ENCODE results near the gene CADPS2. TPM values are rescaled to one million over a fixed set of nuclear protein-coding genes. Genes with fewer than 3 reads are reported as not detected.

Gene CADPS2
- total RNA-seq, 2 experiments from 2014 or later, result not detected

- H3K36me3 ChIP-seq (ENCODE audit: insufficient read depth, low read length), result no peaks in the 10 kb centered on the region
- Mint-ChIP-seq H3K36me3 (ENCODE audit: low read depth) (no peaks in the 10 kb centered on the region), H3K9me3 (peaks cover 3% of the 10 kb centered on the region), H3K27ac (no peak overlapping the region), H3K4me1 (ENCODE audit: low read depth) (no peaks in the 10 kb centered on the region), H3K4me3 (no peak overlapping the region), H3K27me3 (no peaks in the 10 kb centered on the region)
- H3K4me3 ChIP-seq (ENCODE audit: low read length), result no peak overlapping the region
- H3K27ac ChIP-seq (ENCODE audit: low read depth in 1 of 2, low read length in 2 of 2), result no peak overlapping the region
- CTCF ChIA-PET, result no interaction called here
- TF ChIP-seq CTCF (IDR thresholded peaks at IDR 0.05), result no peak
- DNase-seq (no peak), ATAC-seq (ENCODE audit: poor library complexity) (no peak)
- H3K4me1 ChIP-seq (ENCODE audit: insufficient read depth, low read length), result no peaks in the 10 kb centered on the region
- intact Hi-C loops (cut with DNase I, micrococcal nuclease), result no loop called here
- POLR2A ChIA-PET, result no interaction called here
- no peaks in the 10 kb centered on the region for H3K9me3 ChIP-seq (ENCODE audit: control insufficient read depth in 1 of 2, insufficient read depth in 1 of 2, low read length in 2 of 2)
- no peaks in the 10 kb centered on the region for H3K27me3 ChIP-seq (ENCODE audit: control insufficient read depth in 1 of 2, insufficient read depth in 2 of 2, low read length in 2 of 2)
Observed at GRCh38 chr7:122827763-122828162, 58.5 kb downstream of the CADPS2 start.

GRCh38 chr7:122813845-122814244 lies 72.4 kb downstream of the CADPS2 start:
- ATAC-seq (ENCODE audit: poor library complexity) (no peak), DNase-seq (no peak)
- Mint-ChIP-seq H3K9me3 (peaks cover 4% of the 10 kb centered on the region), H3K27me3 (no peaks in the 10 kb centered on the region), H3K27ac (no peak overlapping the region), H3K4me3 (no peak overlapping the region), H3K36me3 (ENCODE audit: low read depth) (no peaks in the 10 kb centered on the region), H3K4me1 (ENCODE audit: low read depth) (no peaks in the 10 kb centered on the region)
- ChIA-PET POLR2A (no interaction called here), CTCF (no interaction called here)
- no peak overlapping the region for H3K4me3 ChIP-seq (ENCODE audit: low read length)
- TF ChIP-seq CTCF (IDR thresholded peaks at IDR 0.05), result no peak
- intact Hi-C loops (cut with DNase I, micrococcal nuclease), result no loop called here
- no peak overlapping the region for H3K27ac ChIP-seq (ENCODE audit: low read depth in 1 of 2, low read length in 2 of 2)
- H3K27me3 ChIP-seq (ENCODE audit: control insufficient read depth in 1 of 2, insufficient read depth in 2 of 2, low read length in 2 of 2), result no peaks in the 10 kb centered on the region
- H3K36me3 ChIP-seq (ENCODE audit: insufficient read depth, low read length), result no peaks in the 10 kb centered on the region
- no peaks in the 10 kb centered on the region for H3K9me3 ChIP-seq (ENCODE audit: control insufficient read depth in 1 of 2, insufficient read depth in 1 of 2, low read length in 2 of 2)
- H3K4me1 ChIP-seq (ENCODE audit: insufficient read depth, low read length), result no peaks in the 10 kb centered on the region

- ChIA-PET POLR2A (no interaction called here), CTCF (no interaction called here)
- no peak for DNase-seq
- Mint-ChIP-seq H3K4me1 (ENCODE audit: low read depth) (no peaks in the 10 kb centered on the region), H3K27me3 (no peaks in the 10 kb centered on the region), H3K9me3 (no peaks in the 10 kb centered on the region), H3K27ac (no peak overlapping the region), H3K4me3 (no peak overlapping the region), H3K36me3 (ENCODE audit: low read depth) (no peaks in the 10 kb centered on the region)
- H3K4me3 ChIP-seq (ENCODE audit: low read length), result no peak overlapping the region
- no peaks in the 10 kb centered on the region for H3K27me3 ChIP-seq (ENCODE audit: control insufficient read depth in 1 of 2, insufficient read depth in 2 of 2, low read length in 2 of 2)
- no peak for TF ChIP-seq CTCF (IDR thresholded peaks at IDR 0.05)
- intact Hi-C loops (cut with DNase I, micrococcal nuclease), result no loop called here
- no peak overlapping the region for H3K27ac ChIP-seq (ENCODE audit: low read depth in 1 of 2, low read length in 2 of 2)
- no peaks in the 10 kb centered on the region for H3K36me3 ChIP-seq (ENCODE audit: insufficient read depth, low read length)
- no peaks in the 10 kb centered on the region for H3K9me3 ChIP-seq (ENCODE audit: control insufficient read depth in 1 of 2, insufficient read depth in 1 of 2, low read length in 2 of 2)
- H3K4me1 ChIP-seq (ENCODE audit: insufficient read depth, low read length), result no peaks in the 10 kb centered on the region
- ATAC-seq (ENCODE audit: poor library complexity), result no peak
Observed at GRCh38 chr7:122803851-122804250, 82.4 kb downstream of the CADPS2 start.

Measured in CD4-positive, alpha-beta T cell (primary cell).